Liver (tissue), 9 donors: ENCODE results near the gene CDH24. TPM values are rescaled to one million over a fixed set of nuclear protein-coding genes. Genes with fewer than 3 reads are reported as not detected.

Source experiments
- DNase-seq: peaks from one replicate; pipeline ENCODE4 v3.0.0-alpha.2; 2017; ENCODE audit warnings: low spot score
- H3K27ac ChIP-seq, 2 donors: one replicate each; pipeline ENCODE4 v1.7.0; 2013; ENCODE audit warnings: inconsistent platforms in 2 of 2, low read length in 2 of 2, control low read depth in 1 of 2, low read depth in 1 of 2, mild to moderate bottlenecking in 1 of 2
- H3K27me3 ChIP-seq, 4 donors: one replicate each; pipeline versions ENCODE4 v1.6.1 to v1.7.0; 2013; ENCODE audit warnings: low read length in 3 of 4, inconsistent platforms in 1 of 4, mild to moderate bottlenecking in 1 of 4, moderate library complexity in 1 of 4; ENCODE audit not compliant: control insufficient read depth in 4 of 4, insufficient read depth in 4 of 4
- H3K36me3 ChIP-seq, 4 donors: one replicate each; pipeline versions ENCODE4 v1.6.1 to v1.7.0; 2013; ENCODE audit warnings: low read length in 3 of 4, mild to moderate bottlenecking in 3 of 4, low read depth in 1 of 4, moderate library complexity in 1 of 4; ENCODE audit not compliant: control insufficient read depth in 4 of 4, insufficient read depth in 3 of 4
- H3K4me1 ChIP-seq, 4 donors: one replicate each; pipeline versions ENCODE4 v1.6.1 to v1.7.0; 2013; ENCODE audit warnings: low read length in 3 of 4, mild to moderate bottlenecking in 3 of 4, moderate library complexity in 1 of 4; ENCODE audit not compliant: control insufficient read depth in 4 of 4, insufficient read depth in 4 of 4
- H3K4me3 ChIP-seq, 3 donors: one replicate each; pipeline versions ENCODE4 v1.6.1 to v1.7.0; 2013; ENCODE audit warnings: low read length in 3 of 3, control low read depth in 1 of 3, low read depth in 1 of 3, mild to moderate bottlenecking in 1 of 3
- H3K9ac ChIP-seq, 2 donors: one replicate each; pipeline ENCODE4 v1.7.0; 2013; ENCODE audit warnings: low read length in 2 of 2, mild to moderate bottlenecking in 2 of 2, moderate library complexity in 2 of 2, control low read depth in 1 of 2, low read depth in 1 of 2
- H3K9me3 ChIP-seq, 4 donors: one replicate each; pipeline versions ENCODE4 v1.6.1 to v1.7.0; 2013; ENCODE audit warnings: low read length in 3 of 4; ENCODE audit not compliant: control insufficient read depth in 4 of 4
- CTCF ChIP-seq: fragments of 150-350 bp; IDR thresholded peaks from 2 replicates; pipeline ENCODE4 v1.5.1; 2017; ENCODE audit warnings: improper control_type of control experiment, low read depth, low read length; ENCODE audit not compliant: missing input control
- EGR1 ChIP-seq, 2 donors: IDR thresholded peaks; 2 replicates each; pipeline ENCODE4 v1.6.1; 2016 to 2018; ENCODE audit warnings: antibody characterized with exemption in 2 of 2, low read depth in 2 of 2
- FOXA1 ChIP-seq: IDR thresholded peaks from 2 replicates; pipeline ENCODE4 v1.6.1; 2016; ENCODE audit warnings: antibody characterized with exemption
- FOXA2 ChIP-seq: IDR thresholded peaks from 2 replicates; pipeline ENCODE4 v1.6.1; 2016; ENCODE audit warnings: antibody characterized with exemption
- GABPA ChIP-seq, 2 donors: IDR thresholded peaks in 1 of 2; conservative IDR thresholded peaks in 1 of 2; 2 replicates each; pipeline ENCODE4 v1.6.1; 2016; ENCODE audit warnings: antibody characterized with exemption in 2 of 2, mild to moderate bottlenecking in 1 of 2, moderate library complexity in 1 of 2
- HNF4A ChIP-seq, 2 donors: conservative IDR thresholded peaks; 2 replicates each; pipeline ENCODE4 v1.6.1; 2016; ENCODE audit warnings: antibody characterized with exemption in 2 of 2, mild to moderate bottlenecking in 2 of 2
- HNF4G ChIP-seq: IDR thresholded peaks from 2 replicates; pipeline ENCODE4 v1.6.1; 2016; ENCODE audit warnings: antibody characterized with exemption
- MAX ChIP-seq: IDR thresholded peaks from 2 replicates; pipeline ENCODE4 v1.6.1; 2016; ENCODE audit warnings: antibody characterized with exemption
- NR2F2 ChIP-seq: IDR thresholded peaks from 2 replicates; pipeline ENCODE4 v1.6.1; 2016; ENCODE audit warnings: antibody characterized with exemption
- RAD21 ChIP-seq, 2 donors: IDR thresholded peaks; 2 replicates each; pipeline ENCODE4 v1.6.1; 2016; ENCODE audit warnings: antibody characterized with exemption in 2 of 2, mild to moderate bottlenecking in 2 of 2
- REST ChIP-seq: IDR thresholded peaks from 2 replicates; pipeline ENCODE4 v1.6.1; 2016; ENCODE audit warnings: antibody characterized with exemption, mild to moderate bottlenecking
- RXRA ChIP-seq, 2 donors: IDR thresholded peaks; 2 replicates each; pipeline ENCODE4 v1.6.1; 2017 to 2018; ENCODE audit warnings: antibody characterized with exemption in 2 of 2, mild to moderate bottlenecking in 1 of 2
- SP1 ChIP-seq: IDR thresholded peaks from 2 replicates; pipeline ENCODE4 v1.6.1; 2018; ENCODE audit warnings: antibody characterized with exemption, mild to moderate bottlenecking
- TAF1 ChIP-seq: conservative IDR thresholded peaks from 2 replicates; pipeline ENCODE4 v1.6.1; 2016; ENCODE audit warnings: antibody characterized with exemption, mild to moderate bottlenecking
- ZBTB33 ChIP-seq: IDR thresholded peaks from 2 replicates; pipeline ENCODE4 v1.6.1; 2016; ENCODE audit warnings: antibody characterized with exemption
- WGBS: extraction: QIAGEN DNeasy Blood & Tissue Kit; methylation state at CpG from one replicate; pipeline ENCODE4 v1.1.7; 2013; 5-methylcytosine and 5-hydroxymethylcytosine counted together
- polyA plus RNA-seq, 2 donors: library from polyadenylated mRNA; stranded (reverse) in 1 of 2; unstranded in 1 of 2; fragments of 200-250 nt in 1 of 2; fragments of >200 nt in 1 of 2; fragmentation: Nextera tagmentation in 1 of 2; extraction: Ambion mirVana in 1 of 2; gene quantifications; one replicate each; pipeline versions ENCODE4 v1.2.1 to v1.2.3, GENCODE V29; 2013 to 2015
- total RNA-seq, 2 donors: library from RNA; depleted of rRNA; stranded (reverse); fragments of >200 nt; gene quantifications; one replicate each; pipeline ENCODE4 v1.2.3, GENCODE V29; 2014
- donor health status: healthy.
- donor health status: healthy.
- donor health status: healthy.
- donor health status: healthy.
- donor health status: healthy.

CDH24 gene
- total and polyA plus RNA-seq, 4 donors = 0.23 to 0.50 (median 0.38) TPM; not detected in 1

DNA sequence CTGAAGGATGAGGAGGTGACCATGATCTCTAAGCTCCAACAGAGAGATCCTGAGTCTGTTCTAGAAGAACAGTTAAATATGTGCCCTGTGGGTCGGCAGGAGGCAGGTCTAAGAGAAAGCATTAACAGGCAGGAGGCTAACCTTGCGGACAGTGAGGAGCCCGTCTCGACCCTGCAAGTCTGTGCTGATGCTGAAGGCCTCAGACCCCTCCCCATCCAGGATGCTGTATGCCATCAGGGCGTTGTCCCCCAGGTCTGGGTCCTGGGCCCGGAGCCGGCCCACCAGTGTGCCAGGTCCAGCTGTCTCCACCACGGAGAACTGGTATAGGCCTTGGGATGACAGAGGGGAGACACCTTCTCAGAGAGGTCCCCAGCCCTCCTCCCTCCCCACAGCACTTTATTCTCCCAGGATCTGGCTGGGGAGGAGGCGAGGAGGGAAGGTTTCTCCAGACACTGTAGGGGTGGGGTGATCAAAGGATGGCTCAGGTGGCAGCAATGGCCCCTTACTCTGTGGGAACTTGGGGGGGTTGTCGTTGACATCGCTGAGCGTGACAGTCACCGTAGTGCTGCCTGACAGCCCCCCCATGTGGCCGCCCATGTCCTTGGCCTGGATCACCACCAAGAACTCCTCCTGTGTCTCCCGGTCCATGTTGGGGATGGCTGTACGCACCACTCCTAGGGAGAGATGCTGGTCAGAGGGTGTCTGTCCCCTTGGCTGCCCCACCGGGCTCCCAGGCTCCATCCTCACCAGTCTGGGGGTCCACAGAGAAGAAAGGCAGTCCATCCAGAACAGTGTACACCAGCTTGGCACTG is 3.1 kb downstream of the CDH24 start (continued):
- no peak for TF ChIP-seq RXRA (IDR thresholded peaks at IDR 0.05)
- TF ChIP-seq GABPA (IDR thresholded peaks at IDR 0.05 in 1 of 2, conservative IDR thresholded peaks at IDR 0.05 in 1 of 2) = no peak
- TF ChIP-seq FOXA2 = no peak
- TF ChIP-seq MAX = no peak
- no peak for TF ChIP-seq HNF4A (conservative IDR thresholded peaks at IDR 0.05)
- TF ChIP-seq EGR1 (IDR thresholded peaks at IDR 0.05; ENCODE audit: low read depth in 2 of 2) = no peak
- no peak for TF ChIP-seq TAF1

- H3K9me3 ChIP-seq = no peaks in the 10 kb centered on the region
- TF ChIP-seq CTCF = no peak
- no peak for TF ChIP-seq EGR1 (IDR thresholded peaks at IDR 0.05; ENCODE audit: low read depth in 2 of 2)
- TF ChIP-seq HNF4G = no peak
- TF ChIP-seq RAD21 (IDR thresholded peaks at IDR 0.05) = no peak
- TF ChIP-seq MAX = no peak
- TF ChIP-seq TAF1 = no peak
- TF ChIP-seq REST = no peak
- TF ChIP-seq HNF4A (conservative IDR thresholded peaks at IDR 0.05) = no peak
- no peak for TF ChIP-seq NR2F2
- TF ChIP-seq FOXA1 = no peak
- TF ChIP-seq SP1 = no peak
- no peak for TF ChIP-seq GABPA (IDR thresholded peaks at IDR 0.05 in 1 of 2, conservative IDR thresholded peaks at IDR 0.05 in 1 of 2)
- TF ChIP-seq FOXA2 = no peak
- TF ChIP-seq ZBTB33 = no peak
- H3K27ac ChIP-seq = no peak overlapping the region
- no peaks in the 10 kb centered on the region for H3K27me3 ChIP-seq
- H3K36me3 ChIP-seq = no peaks in the 10 kb centered on the region
- peaks cover 4 to 15% (median 13%) of the 10 kb centered on the region in 4 donors for H3K4me1 ChIP-seq
- H3K4me3 ChIP-seq = no peak overlapping the region
- DNase-seq = no peak
- no peak overlapping the region for H3K9ac ChIP-seq
- WGBS = 96% methylated on average over 10 of the region's 10 CpGs
Measured at GRCh38 chr14:23053426-23053825, 3.9 kb downstream of the CDH24 start.
